Eye (tissue), 1 donor: ENCODE results near the gene SYTL3.
"Not testable (repeated sequence)": the region's sequence is repeated elsewhere in the genome, so short reads cannot be mapped to it uniquely, and the experiment has no call there.

ENCODE experiments used
- DNase-seq: peaks from one replicate; pipeline ENCODE4 v3.0.0-alpha.2; 2015

Gene SYTL3

GRCh38 chr6:158665332-158665731 is 15.5 kb downstream of the SYTL3 start:
- no peak for DNase-seq

GRCh38 chr6:158666628-158667359 is 16.9 kb downstream of the SYTL3 start:
- DNase-seq, result no peak

GRCh38 chr6:158667360-158667981 is 17.6 kb downstream of the SYTL3 start:
- no peak for DNase-seq

- DNase-seq, result no peak
Observed at GRCh38 chr6:158668707-158669103, 18.9 kb downstream of the SYTL3 start.

GRCh38 chr6:158669145-158670035 is 19.5 kb downstream of the SYTL3 start:
- no peak for DNase-seq

GRCh38 chr6:158672119-158672518 is 22.3 kb downstream of the SYTL3 start:
- DNase-seq, result not testable (repeated sequence)

GRCh38 chr6:158672726-158673125 is 22.9 kb downstream of the SYTL3 start:
- no peak for DNase-seq

GRCh38 chr6:158674342-158675131 is 24.7 kb downstream of the SYTL3 start:
- DNase-seq, result no peak

- DNase-seq, result not testable (repeated sequence)
Observed at GRCh38 chr6:158677094-158677493, 27.2 kb downstream of the SYTL3 start.

GRCh38 chr6:158677906-158678578 is 28.2 kb downstream of the SYTL3 start:
- no peak for DNase-seq

- no peak for DNase-seq
Observed at GRCh38 chr6:158680015-158680414, 30.2 kb downstream of the SYTL3 start.

GRCh38 chr6:158680481-158680880 is 30.6 kb downstream of the SYTL3 start:
- DNase-seq, result no peak

GRCh38 chr6:158684311-158684710 is 34.5 kb downstream of the SYTL3 start:
- no peak for DNase-seq

GRCh38 chr6:158684745-158685324 is 35.0 kb downstream of the SYTL3 start:
- no peak for DNase-seq

GRCh38 chr6:158686311-158686710 is 36.5 kb downstream of the SYTL3 start:
- DNase-seq, result no peak

- DNase-seq, result no peak
Observed at GRCh38 chr6:158686791-158687381, 37.0 kb downstream of the SYTL3 start.

- DNase-seq, result no peak
Observed at GRCh38 chr6:158687506-158687905, 37.7 kb downstream of the SYTL3 start.

- DNase-seq, result no peak
Observed at GRCh38 chr6:158688860-158689259, 39.0 kb downstream of the SYTL3 start.

- no peak for DNase-seq
Observed at GRCh38 chr6:158694913-158695312, 45.1 kb downstream of the SYTL3 start.

- no peak for DNase-seq
Observed at GRCh38 chr6:158697811-158698210, 48.0 kb downstream of the SYTL3 start.

- no peak for DNase-seq
Observed at GRCh38 chr6:158698931-158699330, 49.1 kb downstream of the SYTL3 start.
